NOMO-1 treated with DMSO at 0.1 percent for 48 hours (cell line): ENCODE results near the gene LRRC61.

Experiments
- DNase-seq: peaks from one replicate; lab custom pipeline; 2025; ENCODE audit not compliant: unreplicated experiment; lab: John Stamatoyannopoulos, UW

Gene LRRC61

DNA sequence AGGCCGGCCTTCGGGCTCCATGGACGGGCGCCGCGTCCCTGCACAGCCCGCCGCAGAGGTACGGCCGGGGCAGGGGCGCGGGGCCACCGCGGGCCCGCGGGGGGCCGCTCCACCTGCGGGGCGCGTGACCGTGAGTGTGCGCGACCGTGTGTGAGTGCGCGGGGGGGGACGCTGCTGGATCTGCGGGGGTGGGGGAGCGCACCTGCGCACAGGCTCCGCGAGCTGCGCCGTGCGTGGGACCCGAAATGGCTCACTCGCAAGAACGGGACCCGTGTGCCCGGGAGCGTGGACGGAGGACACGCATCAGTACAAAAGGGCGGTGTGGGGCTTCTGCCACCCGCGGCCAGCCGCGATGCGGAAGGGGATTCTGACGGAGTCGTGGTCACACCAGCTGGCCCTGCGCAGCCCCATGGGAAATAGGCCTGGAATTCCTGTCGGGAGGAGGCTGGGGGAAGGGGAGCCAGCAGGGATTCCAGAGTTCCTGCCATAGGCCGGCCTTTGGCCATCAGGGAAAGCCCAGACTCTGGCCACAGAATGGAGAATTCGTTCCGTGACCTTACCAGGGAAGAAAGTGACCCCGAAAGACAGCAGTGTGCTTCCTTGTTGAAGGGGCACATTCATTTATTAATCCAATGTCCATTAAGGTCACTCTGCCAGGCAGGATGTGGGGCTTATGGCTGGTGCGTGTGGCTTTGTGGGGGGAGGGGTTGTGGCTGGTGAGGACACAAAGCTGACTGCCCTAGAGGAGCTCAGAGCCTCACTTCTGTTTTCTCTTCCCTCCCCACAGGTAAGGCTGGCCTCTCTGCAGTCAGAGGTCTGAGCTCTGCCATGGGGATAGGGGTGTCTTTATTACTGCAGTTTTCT, 46.0 kb downstream of the LRRC61 start:
- no peak for DNase-seq

DNA sequence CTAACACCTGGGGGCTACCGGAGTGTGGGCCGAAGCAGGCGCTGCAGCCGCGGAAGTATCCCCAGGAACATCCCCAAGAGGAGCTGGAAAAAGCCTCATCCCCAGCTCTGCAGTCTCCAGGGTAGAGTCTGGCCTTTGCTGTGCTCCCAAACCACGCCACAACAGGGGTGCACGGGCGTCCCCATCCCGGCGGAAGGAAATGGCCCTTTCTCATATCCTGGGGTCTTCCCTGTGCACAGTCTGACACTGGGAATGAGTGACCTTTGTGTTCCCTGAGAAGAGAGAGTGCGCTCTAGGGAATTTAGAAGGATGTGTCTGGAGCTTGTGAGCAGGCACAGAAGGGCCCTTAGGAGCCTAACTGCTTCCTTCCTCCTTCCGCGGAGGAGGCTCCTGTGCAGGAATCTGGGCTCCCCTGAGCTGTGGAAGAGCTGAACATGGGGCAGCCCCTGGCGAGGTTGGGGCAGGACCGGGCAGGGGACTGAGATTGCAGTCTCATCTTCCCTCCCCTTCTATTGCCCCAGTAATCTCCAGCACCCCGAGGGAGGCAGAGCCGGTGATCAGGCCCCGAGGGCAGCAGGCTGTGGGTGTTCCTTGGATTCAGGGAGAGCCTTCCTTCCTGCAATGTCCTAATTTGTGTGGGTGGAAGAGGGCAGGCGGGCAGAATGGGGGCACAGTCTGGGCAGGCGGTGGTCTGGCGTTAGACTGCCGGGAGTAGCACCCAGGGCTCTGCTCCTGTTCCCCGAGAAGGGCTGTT, 46.8 kb downstream of the LRRC61 start:
- DNase-seq: no peak

DNA sequence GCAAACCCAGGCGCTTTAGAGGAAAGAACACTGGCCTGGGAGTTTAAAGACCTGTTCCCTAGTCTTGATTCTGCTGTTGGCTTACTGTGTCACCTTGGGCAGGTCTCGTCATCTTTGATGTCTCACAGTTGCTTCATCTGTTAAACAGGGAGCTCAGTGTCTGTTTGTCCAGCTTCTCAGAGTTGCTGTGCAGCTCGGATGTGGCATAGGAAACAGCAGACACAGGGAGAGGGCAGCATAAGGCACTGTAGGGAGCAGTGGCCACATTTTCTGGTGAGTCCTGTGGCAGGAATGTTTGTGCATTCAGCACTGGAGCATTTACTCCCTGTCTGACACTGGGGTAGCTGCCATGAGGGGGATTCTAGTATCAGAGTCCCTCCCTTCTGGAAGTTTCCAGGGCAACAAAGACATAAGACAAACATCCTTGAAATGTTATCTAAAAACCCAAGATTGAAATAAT, 47.5 kb downstream of the LRRC61 start:
- DNase-seq: no peak

DNA sequence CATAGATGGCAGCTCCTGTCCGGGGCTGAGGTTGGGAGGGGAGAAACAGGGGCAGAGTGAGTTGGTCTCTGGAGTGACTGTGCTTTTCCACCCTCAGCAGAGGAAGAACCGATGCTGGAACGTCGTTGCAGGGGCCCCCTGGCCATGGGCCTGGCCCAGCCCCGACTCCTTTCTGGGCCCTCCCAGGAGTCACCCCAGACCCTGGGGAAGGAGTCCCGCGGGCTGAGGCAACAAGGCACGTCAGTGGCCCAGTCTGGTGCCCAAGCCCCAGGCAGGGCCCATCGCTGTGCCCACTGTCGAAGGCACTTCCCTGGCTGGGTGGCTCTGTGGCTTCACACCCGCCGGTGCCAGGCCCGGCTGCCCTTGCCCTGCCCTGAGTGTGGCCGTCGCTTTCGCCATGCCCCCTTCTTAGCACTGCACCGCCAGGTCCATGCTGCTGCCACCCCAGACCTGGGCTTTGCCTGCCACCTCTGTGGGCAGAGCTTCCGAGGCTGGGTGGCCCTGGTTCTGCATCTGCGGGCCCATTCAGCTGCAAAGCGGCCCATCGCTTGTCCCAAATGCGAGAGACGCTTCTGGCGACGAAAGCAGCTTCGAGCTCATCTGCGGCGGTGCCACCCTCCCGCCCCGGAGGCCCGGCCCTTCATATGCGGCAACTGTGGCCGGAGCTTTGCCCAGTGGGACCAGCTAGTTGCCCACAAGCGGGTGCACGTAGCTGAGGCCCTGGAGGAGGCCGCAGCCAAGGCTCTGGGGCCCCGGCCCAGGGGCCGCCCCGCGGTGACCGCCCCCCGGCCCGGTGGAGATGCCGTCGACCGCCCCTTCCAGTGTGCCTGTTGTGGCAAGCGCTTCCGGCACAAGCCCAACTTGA, 48.2 kb downstream of the LRRC61 start:
- DNase-seq: no peak

DNA sequence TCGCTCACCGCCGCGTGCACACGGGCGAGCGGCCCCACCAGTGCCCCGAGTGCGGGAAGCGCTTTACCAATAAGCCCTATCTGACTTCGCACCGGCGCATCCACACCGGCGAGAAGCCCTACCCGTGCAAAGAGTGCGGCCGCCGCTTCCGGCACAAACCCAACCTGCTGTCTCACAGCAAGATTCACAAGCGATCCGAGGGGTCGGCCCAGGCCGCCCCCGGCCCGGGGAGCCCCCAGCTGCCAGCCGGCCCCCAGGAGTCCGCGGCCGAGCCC, 48.8 kb downstream of the LRRC61 start:
- DNase-seq: no peak

DNA sequence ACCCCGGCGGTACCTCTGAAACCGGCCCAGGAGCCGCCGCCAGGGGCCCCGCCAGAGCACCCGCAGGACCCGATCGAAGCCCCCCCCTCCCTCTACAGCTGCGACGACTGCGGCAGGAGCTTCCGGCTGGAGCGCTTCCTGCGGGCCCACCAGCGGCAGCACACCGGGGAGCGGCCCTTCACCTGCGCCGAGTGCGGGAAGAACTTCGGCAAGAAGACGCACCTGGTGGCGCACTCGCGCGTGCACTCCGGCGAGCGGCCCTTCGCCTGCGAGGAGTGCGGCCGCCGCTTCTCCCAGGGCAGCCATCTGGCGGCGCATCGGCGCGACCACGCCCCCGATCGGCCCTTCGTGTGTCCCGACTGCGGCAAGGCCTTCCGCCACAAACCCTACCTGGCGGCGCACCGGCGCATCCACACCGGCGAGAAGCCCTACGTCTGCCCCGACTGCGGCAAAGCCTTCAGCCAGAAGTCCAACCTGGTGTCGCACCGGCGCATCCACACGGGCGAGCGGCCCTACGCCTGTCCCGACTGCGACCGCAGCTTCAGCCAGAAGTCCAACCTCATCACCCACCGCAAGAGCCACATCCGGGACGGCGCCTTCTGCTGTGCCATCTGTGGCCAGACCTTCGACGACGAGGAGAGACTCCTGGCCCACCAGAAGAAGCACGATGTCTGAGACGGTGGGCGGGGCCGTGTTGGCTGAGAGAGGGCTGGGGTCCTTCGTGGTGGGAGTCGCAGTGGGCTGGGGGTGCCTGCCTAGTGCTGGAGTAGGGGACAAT, 49.3 kb downstream of the LRRC61 start:
- DNase-seq: no peak

DNA sequence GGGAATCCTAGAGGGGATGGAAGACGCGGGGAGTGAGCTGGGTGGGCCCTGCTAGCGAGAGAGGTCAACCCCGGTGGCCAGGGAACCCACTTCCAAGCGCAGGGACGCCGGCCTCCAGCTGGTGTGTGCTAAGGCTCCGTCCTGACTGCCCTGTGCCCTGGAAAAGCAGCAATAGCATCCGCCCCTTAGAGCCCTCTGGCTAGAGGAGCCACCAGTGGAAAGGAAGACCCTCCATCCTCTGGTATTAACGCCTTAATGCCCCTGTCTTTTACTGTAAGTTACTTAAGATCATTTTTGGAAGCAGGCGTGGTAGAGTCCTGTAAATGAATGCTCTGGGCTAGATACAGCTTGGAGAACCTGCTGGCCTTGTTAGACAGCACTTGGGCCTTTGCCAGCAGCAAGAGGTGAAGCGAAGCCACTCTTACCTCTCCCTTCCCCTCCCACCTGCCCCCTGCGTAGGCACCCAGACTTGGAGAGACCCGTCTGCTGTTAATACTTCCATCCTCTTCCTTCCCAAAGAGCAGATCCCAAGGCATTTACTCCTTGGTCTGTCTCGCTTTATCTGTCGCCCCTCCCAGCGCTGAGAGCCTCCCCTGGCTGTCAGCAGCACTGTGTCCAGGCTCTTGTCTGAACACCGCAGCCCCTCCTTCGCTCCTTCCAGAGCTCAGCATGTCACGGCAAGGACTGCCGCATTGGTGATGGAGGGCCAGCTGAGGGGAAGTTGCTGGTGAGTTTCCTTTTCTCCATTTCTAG, 50.1 kb downstream of the LRRC61 start:
- DNase-seq: no peak

DNA sequence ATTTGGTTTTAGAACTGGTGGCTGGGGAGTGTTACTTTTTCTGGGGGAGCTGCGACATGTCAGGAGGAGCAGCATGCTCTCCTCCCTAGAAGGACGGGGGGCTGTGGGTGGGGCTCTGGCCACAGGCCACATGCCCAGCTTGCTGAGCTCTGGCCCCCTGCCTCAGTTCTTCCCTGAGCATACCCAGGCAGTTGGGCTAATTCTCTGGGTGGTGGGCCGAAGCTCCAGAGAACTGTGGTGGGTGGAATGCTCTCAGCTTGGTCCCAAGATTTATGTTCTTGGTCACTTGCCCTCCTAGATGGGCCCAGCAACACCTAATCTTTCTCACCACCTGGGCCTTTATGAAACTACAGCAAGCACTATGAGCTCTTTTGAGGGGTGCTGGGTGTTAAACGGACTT, 50.9 kb downstream of the LRRC61 start:
- DNase-seq: no peak

DNA sequence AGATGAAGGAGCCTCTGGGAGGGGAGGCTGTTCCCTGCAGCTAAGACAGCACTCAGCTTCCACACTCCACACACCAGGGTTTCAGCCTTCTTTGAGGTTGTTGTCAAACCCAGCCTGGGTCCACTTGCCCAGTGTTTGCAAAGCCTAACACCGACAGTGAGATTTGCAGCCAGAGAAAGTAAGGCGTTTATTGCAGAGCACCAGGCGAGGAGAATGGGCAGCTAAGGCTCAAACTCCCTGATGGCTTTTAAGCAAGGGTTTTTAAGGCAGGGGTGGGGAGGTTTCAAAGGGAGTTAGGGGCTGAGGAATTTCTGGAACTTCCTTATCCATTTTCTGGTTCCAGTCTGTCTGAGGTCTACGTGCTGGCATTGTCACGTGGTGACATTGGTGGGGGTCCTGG, 51.3 kb downstream of the LRRC61 start:
- DNase-seq: no peak

DNA sequence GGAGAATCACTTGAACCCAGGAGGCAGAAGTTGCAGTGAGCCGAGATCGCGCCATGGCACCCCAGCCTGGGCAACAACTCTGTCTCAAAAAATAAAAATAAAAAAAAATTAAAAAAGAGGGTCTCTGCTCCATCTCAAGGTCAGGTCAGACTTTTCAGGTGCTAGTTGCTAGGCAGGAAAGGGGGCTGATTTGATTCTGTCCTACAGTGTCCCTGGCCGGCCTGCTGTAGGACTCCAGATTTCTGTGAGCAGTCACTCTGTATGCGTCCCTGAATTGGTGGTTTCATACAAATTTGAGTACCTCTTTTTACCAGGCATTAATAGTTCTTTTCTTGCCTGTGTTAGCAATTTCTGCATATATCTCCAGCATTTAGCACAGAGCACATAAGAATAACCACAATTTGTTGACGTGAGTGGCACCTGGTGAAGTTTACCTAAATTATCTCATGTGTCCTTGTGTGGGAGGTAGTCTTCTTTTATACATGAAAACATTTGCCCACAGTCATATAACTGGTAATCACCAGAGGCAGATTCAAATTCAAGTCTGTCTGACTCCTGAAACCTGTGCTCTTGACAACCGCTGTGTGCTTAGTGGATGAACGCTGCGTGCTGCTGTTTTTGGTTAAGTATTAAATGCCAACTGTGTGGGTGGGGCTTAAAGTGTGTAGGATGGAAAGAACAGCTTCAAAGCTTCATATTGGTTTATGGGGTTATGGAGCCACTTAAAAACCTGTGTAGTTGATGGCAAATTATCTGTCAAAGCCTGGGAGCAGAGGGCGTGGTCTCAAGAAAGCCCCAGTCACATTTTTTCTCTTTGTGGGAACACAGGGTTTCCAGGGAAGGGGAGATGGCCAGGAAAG, 52.7 kb downstream of the LRRC61 start:
- no peak for DNase-seq

DNA sequence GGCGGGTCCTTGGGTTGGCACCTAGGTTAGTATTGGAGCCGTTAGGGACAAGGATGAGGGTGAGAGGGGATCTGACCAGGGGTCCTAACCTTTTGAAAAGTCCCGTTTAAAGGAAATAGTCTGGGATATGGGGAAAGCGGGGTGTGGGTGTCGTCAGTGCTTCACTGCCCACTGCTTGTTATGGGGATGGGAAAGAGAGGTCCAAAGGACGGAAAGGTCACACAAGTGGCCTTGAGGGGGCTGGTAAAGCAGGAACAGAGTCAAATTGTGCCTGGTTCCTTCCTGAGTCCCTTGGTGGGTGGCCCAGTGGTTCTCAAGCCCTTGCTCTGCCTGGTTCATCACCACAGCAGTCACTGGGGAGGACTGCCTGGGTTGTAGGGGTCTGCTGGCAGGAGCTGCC, 53.4 kb downstream of the LRRC61 start:
- DNase-seq: no peak

DNA sequence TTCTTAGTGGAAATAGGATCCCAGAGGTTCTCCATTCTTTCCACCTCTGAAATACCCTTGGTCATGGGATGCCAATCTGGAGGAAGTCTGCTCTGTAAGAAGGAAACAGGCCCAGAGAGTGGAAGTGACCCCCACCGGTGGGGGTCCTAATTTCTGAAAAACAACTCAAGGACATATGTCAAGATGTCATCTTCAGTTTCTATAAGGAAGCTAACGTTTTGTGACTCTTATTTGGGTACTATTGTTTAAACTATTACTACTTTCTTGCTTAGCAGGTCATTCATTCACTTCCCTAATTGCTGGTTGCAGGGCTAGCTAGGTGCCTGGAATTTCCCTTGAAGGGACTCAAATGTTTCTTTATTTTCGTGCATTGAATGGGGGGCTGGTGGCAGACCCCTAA, 54.0 kb downstream of the LRRC61 start:
- DNase-seq: no peak

DNA sequence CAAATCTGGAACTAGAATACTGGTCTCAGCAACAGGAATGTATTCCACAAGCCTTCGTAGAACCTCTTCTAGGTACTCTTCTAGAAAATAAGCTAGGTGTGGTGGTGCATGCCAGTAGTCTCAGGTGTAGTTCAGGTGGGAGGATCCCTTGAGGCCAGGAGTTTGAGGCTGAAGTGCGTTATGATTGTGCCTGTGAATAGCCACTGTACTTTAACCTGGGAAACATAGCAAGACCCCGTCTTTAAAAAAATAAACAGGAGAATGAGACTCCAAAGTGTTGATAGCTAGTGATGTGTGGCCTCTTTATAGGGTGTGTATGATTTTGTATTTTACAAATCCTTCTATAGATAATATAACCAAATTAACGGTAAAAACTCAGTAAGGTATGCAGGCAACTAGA, 54.5 kb downstream of the LRRC61 start:
- no peak for DNase-seq

DNA sequence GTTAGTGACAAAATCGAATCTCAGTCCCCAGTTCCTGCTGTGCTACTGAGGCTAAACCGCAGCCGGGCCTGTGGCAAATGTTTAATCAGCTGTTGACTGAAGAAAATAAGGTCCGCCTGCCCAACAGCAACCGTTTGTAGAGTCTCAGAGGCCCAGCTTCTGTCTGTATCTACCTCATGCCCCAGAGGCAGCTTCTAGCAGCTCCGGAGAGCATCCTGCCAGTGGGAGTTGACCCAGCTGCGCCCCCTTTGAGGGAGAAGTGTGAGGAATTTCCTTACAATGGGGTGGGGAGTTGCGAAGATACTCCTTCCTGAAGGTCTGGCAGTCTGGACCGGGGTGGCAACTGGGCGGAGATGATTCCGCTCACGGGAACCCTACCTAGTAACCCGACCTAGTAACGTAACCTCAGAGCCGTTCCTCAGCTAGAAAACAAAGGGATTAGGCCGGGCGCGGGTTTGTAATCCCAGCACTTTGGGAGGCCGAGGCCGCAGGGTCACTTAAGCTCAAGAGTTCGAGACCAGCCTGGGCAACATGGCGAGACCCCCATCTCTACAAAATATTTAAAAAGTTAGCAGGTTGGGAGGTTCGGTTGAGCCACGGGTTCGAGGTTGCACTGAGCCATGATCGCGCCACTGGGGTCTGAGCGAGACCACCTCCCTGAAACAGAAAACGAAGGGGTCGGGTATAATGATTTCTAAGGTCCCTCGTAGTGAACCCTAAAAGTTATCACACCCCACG, 55.1 kb downstream of the LRRC61 start:
- DNase-seq: peak; percentile 42

DNA sequence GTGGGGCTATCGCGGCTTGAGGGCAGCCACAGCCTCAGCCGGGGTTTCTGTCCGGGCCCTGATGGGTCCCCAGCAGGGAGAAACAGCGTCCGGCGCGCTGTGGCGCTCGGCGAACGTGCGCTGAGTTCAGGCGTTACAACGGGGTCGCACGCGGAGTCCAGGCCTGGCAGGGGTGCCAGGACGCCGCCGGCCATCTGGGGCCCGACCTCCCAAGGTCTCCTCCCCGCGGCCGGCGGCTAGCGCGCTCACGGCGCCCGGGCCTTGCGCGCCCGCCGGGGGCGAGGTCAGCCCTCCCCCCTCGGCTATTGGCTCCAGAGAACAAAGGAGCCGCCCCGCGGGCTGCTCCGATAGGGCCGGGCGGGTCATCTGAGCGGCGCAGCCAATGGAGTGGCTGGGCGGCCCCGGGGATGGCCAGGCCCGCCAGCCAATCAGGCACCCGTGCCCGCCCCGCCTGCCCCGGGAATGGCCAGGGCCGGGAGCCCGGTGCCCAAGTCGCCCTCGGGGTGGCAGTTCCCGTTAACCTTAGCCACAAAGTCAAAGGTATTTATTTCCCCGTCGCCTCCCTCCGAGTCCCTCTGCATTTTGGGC, 55.8 kb downstream of the LRRC61 start, which contains the start of gene ZNF775:
Gene ZNF775 (plus strand): TSS at position 478 of the 588 bp plus-strand sequence. CDS start 9,141 bp downstream, outside the sequence.
- peak; percentile 80 for DNase-seq

DNA sequence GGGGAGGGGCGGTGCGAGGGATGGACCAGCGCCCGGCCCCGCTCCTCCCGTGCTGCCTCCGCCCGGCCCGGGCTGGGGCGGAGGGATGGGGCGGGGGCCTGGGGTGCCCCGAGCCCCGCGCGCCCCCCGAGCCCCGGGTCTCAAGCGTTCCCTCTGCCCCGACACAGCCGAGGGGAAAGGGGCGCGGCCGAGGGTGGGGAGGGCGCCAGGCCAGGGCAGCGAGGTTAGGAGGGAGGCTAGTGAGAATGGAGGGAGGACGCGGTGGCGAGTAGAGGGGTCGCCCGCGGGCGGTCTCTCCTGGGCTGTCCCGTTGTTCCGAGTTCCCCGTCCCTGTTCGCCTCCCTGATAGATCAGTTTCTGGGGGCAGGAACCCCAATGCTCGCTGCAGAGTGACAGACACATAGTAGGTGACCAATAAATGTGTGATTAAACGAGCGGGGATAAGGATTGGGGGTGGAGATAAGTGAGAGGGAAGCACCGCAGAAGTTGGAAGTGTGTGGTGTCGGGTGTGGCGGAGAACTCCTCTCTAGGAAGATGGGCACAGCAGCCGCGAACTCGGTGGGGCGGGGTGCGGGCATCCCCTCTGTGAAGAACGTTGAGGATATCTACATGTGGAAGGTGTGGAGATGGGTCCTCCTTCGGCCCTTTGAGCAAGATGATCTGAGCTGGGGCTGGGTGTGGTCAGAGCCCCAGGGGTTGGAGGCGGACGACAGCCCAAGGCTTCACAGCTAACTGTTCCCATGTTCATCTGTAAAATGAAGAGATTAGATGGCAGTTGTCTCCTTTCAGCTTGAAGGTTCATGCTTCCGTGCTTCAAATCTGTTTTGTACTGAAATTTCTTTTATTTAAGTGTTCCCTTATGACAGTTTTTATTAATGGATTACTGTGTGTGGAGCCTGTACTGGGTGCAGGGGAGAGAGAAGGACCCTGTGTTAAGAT, 56.6 kb downstream of the LRRC61 start:
- no peak for DNase-seq

DNA sequence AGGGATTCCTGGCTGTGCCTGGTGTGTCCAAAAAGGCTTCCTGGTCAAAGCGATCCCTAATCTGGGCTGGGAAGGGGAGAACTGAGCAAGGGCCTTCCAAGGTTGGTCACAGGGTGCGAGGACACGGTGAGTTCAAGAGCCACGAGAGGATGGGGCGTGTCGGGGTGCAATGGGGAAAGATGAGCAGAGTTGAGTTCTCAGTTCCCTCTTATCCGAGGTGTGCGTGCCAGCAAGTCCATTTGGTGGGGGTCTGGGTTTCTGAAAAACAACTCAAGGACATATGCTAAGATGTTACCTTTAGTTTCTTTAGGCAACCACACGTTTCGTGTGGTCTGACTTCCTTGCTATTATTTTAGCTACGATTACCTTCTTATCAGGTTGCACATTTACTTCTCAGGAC, 57.3 kb downstream of the LRRC61 start:
- no peak for DNase-seq
